Lung microvascular endothelial cell (primary cell): ENCODE data around the gene ST6GALNAC6. TPM values are rescaled to one million over a fixed set of nuclear protein-coding genes. Genes with fewer than 3 reads are reported as not detected.

Experiments used
- DNase-seq, 2 donors: peaks; one replicate each; pipeline versions ENCODE4 v3.0.0 to v3.0.0-alpha.2; 2010; ENCODE audit warnings: low read depth in 2 of 2
- total RNA-seq: library from RNA; depleted of rRNA; stranded (reverse); fragments of >200 nt; gene quantifications from 2 replicates; pipeline ENCODE4 v1.2.1, GENCODE V29; 2014

The ST6GALNAC6 gene, protein sequence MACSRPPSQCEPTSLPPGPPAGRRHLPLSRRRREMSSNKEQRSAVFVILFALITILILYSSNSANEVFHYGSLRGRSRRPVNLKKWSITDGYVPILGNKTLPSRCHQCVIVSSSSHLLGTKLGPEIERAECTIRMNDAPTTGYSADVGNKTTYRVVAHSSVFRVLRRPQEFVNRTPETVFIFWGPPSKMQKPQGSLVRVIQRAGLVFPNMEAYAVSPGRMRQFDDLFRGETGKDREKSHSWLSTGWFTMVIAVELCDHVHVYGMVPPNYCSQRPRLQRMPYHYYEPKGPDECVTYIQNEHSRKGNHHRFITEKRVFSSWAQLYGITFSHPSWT
- total RNA-seq, result 23.5 and 30.0 TPM in 2 replicates

DNA sequence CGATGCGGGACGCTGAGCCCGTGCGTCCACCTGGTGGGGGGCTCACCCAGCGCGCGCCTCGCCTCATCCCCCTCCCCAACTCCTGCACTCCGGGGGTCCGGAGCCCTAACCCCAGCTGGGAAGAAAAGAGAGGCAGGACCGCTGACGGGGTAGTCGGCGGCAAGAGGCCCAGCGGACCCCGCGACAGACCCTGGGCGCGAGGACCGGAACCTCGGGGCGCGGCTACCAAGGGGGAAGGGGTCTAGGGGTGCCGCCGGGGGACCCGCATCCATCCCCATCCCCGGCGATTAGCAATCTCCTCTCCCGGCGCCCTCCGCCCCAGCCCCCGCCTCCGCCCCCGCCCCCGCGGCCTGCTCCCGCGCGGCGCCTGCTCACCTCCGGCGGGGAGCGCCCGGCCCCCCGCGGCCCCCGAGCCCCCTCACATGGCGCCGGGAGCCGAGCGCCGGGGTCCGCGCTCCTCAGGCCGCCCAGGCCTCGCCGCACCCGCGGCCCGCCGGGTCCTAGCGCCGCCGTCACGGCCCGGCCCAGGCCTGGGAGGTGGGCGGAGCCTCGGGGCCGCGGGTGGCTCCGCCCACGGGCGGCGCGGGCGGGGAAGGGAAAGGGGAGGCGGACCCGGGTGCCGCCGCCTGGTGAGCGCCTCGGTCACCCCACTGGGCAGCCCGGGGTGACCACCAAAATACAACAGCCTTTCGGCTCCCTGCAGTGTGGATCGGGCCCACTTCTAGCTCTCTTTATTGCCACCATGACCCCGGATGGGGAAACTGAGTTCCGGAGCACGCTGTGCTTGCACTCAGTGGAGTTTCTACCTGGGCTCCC lies at the start of gene ST6GALNAC6:
ST6GALNAC6 (minus strand) TSS at position 476 of the 816 bp plus-strand sequence. CDS start 1,622 bp downstream, outside the sequence.
- peak; percentile 78 to 82 for DNase-seq

DNA sequence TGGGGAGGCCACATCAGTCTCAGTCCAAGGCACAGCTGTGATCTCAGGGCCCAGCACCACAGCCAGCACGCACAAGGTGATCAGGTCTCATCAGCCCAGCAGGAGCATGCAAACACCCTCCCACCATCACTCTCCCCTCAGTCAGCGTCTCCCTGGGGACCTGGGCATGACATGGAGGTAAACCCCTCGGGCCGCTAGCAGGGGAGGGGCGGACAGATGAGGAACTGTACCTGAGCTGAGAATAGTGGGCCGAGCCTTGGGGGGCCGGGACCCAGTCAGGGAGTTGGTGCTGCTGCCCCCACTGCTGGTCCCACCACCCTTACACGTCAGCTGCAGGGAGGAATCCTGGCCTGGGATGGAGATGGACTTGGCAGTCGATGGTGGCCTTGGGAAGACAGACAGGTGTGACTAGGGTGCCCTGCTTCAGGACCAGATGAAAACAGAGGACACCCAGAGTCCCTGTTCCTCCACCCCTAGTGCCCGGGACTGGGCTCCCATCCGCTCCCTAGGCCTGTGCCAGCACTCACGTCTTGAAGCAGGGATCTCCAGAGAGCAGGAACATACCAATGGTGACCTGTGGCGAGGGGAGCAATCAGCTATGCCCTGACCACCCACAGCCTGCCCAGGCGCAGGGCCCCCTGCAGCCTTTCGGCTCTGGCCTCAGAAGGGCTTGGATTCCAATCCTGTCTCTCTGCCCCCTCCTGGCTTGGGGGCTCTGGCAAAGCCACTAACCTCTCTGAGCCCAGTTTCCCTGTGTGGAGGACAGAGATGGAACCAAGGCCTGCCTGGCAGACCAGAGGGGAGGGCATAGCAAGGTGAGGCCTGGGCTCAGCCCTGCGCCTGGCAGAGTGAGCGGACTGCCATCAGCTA lies 48.7 kb upstream of the ST6GALNAC6 start:
- DNase-seq, result no peak

DNA sequence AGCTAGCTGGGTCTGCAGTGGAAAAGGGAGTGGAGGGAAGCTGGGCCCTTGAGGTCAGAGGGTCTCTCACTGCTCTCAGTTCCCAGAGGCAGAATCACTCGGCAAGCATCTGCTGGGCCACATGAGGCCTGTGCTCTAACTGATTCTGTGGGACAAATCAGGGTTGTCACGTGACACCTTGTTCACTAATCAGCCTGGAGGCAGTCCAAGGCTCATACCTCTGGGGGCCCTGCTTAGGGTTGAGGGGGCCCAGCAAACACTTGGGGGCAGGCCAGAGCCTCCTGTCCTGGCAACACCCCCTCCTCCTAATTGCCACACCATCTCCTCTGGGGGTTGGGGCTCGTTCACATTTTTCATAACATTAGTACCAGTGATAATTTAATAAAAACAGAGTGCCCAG lies 47.3 kb upstream of the ST6GALNAC6 start:
- no peak for DNase-seq

- no peak for DNase-seq
Observed at GRCh38 chr9:127945942-127946341, 46.5 kb upstream of the ST6GALNAC6 start.

DNA sequence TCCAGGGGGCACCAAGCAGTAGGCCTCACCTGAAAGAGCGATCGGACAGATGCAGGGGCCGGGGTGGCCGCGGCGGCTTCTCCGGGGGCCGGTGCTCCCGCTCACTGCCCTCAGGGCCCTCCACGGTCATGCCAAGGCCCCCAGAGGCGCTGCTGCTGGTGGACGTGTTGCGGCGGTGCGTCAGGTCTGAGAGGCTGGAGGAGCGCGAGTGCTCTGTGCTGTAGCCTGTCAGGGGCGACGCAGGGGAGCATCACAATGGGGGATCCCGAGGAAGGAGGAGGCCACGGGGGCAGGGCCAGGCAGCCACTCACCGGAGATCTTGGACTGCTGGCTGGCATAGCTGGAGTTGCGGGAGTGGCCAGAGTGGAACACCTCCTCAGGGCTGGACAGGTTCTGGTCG lies 45.9 kb upstream of the ST6GALNAC6 start:
- no peak for DNase-seq

GRCh38 chr9:127944586-127945218 lies 45.3 kb upstream of the ST6GALNAC6 start:
- no peak for DNase-seq

DNA sequence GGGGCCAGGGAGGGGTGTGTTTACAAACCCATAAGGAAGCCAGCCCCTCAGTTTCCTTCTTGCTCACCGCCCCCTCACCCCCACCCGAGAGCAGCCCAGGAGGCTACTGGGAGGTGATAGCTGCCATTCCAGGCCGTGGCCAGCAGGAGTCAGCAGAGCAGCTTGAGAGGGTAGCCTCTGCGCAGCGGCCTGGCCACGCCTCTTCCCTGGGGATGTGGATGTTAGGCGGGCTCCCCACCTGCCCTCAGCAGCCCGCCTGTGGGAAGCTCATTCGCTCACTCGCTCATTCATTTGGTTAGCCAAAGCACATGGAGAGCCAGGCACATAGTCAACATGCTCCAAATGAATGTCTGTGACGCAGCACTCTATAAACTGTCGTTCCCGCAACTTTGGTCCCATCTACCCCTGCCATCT lies 44.3 kb upstream of the ST6GALNAC6 start:
- DNase-seq, result peak; percentile 80 to 90

GRCh38 chr9:127943011-127943662 lies 43.7 kb upstream of the ST6GALNAC6 start:
- DNase-seq, result no peak

DNA sequence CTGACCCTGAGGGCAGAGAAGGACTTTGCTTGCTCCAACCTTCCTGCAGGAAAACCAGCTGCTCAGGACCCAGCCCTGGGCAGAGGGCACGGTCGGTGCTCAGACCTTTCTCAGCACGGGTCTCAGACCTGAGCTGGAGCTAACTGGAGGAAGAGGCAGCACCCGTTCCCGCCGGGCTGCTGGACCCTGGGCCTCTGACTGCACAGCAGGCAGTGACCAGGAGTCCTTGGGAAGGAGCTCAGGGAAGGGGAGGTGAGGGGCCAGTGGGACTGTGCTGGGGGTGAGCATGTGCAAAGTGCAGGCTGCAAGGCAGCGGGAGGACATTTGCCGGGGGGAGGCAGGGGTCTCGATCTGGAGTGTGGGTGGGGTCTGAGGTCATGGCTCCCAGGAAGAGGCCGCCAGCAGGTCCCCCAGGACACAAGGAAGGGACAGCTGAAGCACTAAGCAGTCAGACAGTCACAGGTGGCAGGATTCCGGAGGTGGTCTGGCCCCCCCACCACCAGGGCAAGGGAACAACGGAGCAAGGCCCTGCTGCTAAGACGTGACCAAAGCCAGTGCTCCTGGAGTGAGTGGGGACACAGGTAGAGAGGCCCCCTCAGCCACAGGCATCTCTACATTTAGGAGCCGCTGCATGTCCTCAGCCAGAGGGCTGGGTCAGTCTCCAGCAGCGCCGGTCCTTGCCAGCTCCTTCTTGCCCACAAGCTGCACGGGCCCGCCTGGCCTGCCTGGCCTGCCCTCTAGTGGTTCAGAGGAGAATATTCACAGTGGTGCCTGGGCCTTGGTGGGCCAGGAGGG lies 43.0 kb upstream of the ST6GALNAC6 start:
- peak; percentile 71 to 73 for DNase-seq

DNA sequence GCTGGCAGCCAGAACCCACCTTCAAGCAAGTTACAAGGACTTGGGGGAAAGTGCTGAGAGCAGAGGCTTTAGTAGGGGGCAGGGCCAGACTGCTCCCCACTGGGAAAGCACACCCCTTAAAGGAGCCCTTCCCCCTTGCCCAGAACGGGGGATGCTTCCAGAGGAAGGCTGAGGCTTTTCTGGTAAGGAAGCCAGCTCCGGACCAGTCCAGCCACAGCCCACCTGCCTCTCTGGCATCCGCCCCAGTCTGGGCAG lies 42.5 kb upstream of the ST6GALNAC6 start:
- no peak for DNase-seq

DNA sequence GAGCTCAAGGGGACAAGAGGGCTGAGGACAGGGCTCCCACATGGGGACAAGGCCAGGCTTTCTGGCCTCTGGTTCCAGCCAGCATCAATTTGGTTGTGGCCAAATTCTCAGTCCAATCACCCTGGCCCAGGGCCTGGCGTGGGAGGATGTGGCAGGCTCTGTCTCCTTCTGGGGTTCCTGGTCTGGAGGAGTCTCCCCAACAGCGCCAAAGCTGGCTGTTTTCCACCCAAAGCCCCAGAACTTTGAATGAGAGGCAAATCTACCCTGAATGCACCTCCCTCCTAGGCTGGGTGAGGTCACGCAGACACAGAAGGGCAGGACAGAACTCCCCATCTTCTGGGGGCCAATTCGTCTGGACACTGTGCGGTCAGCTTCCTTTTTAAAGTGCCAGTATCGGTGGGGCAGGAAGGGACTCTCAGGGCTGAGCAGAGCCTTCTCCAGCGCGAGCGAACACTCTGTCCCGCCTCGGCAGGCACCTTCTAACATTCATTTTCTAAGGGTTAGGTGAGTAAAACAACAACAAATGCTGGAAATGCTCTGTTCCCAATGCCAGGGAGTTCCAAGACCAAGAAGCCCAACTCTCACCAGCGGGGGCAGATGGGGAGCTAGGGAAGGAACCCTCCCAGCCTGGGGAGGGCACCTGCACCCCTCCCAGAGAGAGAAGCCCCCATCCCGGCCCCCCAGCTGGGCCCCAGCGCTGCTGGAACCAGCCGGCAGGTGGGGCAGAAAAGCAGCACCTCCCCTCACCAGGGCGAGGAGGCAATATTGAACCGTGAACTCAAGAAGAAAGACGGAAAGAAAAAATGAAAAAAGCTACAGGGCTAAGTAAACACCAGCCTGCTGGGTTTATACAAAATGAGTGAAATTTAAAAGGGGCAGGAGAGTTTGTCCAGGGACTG lies 41.9 kb upstream of the ST6GALNAC6 start:
- DNase-seq, result no peak

GRCh38 chr9:127940593-127940992 lies 41.2 kb upstream of the ST6GALNAC6 start:
- DNase-seq, result no peak

- no peak for DNase-seq
Observed at GRCh38 chr9:127938298-127938690, 38.9 kb upstream of the ST6GALNAC6 start.

DNA sequence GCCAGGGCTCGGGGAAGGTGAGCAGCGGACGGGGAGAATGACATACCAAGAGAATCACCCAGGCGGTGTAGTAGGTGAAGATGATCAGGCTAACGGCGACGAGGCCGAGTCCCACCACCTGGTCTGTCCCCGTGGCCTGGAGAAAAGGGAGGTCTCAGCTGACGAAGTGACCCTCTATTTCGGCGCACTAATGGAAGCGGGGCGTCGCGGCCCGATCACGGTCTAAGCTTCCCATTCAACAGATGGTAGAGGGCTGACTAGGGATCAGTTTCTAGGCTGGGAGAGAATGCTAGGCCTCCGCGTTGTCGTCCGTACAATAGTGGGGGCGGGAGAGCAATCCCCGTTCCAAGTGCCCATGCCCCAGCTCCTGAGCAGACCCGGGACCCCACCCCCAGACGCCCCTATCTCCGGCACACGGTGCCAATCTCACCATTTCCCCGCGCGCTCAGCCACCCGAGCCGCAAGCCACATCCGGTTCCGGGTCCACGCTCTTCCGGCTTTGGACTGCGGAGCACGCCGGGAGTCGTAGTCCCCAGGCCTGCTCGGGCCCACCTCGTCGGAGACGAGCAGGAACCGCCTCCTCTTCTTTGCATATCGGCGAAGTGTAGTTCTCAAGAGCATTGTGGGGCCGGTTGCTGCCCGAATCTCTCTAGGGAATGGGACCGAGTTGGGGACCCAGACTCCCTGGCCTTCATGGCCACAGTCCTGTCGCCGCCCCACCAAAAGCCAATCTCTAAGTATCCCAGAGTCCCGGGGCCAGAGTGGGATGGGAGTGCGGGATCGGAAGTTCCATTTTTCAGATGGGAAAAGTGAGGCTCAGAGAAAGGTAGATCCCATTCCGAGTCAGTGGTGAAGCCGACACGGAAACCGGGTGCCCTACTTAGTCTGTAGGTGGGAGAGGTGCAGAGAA lies 38.2 kb upstream of the ST6GALNAC6 start, which contains the start of gene DPM2:
DPM2 (minus strand) TSS at position 467 of the 910 bp plus-strand sequence; CDS start at position 433, 34 bp downstream.
- DNase-seq, result peak; percentile 87 to 89

DNA sequence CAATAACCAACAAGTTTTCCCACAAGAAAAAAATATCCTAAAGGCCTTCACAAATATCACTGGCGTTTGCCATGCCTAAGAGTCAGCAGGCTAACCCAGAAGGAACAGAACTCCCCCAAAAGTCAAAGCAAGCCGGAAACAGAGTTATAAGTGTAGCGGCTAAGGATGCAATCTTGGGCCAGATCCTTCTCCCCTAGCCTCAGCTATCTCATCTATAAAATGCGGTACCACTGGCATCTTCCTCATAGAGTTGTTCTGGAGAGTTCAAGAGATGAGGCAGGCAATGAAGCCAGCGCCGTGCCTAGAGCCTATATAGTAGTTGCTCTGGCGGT lies 37.6 kb upstream of the ST6GALNAC6 start:
- DNase-seq, result no peak

DNA sequence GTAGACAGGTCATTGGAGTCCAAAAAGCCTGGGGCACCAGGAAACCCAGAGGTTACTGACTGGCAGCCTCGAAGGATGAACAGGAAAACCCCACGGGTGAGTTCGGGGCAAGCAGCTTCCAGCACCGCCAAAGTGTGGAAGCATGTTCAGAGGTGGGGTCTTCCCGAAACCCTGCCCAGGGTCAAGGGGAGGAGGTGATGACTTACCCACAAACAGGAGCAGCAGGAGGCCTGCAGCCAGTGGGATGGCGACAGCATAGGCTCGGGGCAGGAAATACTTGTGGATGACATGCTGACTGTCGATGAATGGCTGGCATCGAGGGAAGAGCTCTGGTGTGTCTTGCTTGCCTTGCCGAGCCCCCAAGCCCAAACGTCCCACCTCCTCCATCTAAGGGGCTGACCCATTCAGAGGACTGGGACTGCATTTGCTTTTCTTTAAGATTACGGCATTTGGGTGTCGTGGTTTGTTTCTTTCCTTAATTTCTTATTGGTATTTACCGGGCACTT lies 37.0 kb upstream of the ST6GALNAC6 start:
- DNase-seq, result no peak

DNA sequence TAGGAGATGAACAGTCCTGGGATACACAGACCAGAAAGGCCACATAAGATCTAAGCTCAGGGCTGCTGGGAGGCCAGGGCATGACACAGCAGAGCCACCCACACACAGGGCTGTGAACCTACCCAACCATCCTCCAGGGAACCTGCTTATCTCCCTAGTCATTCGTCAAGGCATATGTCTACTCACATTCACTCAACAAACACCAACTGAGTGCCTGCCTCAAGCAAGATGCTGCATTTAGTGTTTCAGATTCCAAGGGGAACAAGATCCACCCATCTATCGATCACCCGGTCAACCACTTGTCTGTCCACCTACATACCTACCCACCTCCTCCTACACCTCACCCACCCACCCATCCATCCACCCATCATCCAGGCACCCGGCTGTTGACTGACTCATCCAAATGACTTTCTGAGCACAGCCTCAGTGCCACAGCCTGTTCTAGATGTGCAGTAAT lies 36.4 kb upstream of the ST6GALNAC6 start:
- no peak for DNase-seq

GRCh38 chr9:127934986-127935385 lies 35.6 kb upstream of the ST6GALNAC6 start:
- no peak for DNase-seq
